RWPE1 (cell line): Measurements from ENCODE around the gene PHC2.

Experiments used
- CTCF ChIA-PET: fragments of 350-600 bp; sonication (Branson Sonifier 250); formaldehyde crosslinking; extraction: SDS; loops from one replicate; lab custom pipeline; 2021; lab: Yijun Ruan, JAX
- POLR2A ChIA-PET: fragments of 400-600 bp; formaldehyde crosslinking; extraction: SDS; loops from one replicate; lab custom pipeline; 2020; ENCODE audit warnings: antibody characterized with exemption; ENCODE audit not compliant: low non-redundant PET; lab: Yijun Ruan, JAX
- DNase-seq: peaks from one replicate; pipeline ENCODE4 v3.0.0; 2012; ENCODE audit warnings: low spot score
- H3K27ac ChIP-seq: fragments of 450-650 bp; 2 replicates; pipeline ENCODE4 v1.5.1; 2017
- CTCF ChIP-seq: fragments of 450-650 bp; conservative IDR thresholded peaks from 2 replicates; pipeline ENCODE4 v1.5.1; 2017; ENCODE audit warnings: low read depth, mild to moderate bottlenecking

The PHC2 gene

GRCh38 chr1:33470495-33471012 lies 39.7 kb upstream of the PHC2 start:
- ChIA-PET CTCF (interaction anchor here (0.6 to 3.5 kb wide), 15 partner anchors 9 to 1079 kb away, joined by 3 to 15 read pairs (median 3); no protein-coding TSS in a partner anchor), POLR2A (interaction anchor here (0.6 kb wide), 2 partner anchors 119 to 1070 kb away, joined by 3 to 4 read pairs; no protein-coding TSS in a partner anchor)
- H3K27ac ChIP-seq: peak overlapping the region; percentile 64
- DNase-seq: peak; percentile 89
- peak; percentile 84 for TF ChIP-seq CTCF

DNA sequence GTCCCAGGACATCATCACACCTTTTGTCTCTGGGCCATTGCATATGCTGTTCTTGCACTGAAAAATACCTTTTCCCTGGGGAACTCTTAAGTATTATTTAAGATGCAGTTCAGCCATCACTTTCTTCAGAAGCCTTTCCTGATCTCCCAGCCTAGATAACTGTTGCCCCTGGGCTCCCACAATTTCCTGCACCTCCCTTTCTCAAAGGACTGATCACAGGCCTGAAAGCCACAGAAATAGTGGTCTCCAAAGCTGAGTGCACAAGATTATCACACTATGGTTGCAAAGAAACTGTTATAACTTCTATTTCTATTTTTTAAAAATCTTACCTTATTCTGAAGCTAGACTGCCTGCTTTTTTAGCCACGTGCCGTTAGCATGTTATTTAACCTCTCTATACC lies 38.8 kb upstream of the PHC2 start:
- DNase-seq: no peak
- no peak for TF ChIP-seq CTCF
- ChIA-PET POLR2A (no interaction called here), CTCF (interaction anchor here (0.6 to 3.5 kb wide), 4 partner anchors 109 to 383 kb away, joined by 3 to 15 read pairs (median 4); no protein-coding TSS in a partner anchor)
- H3K27ac ChIP-seq: no peak overlapping the region

GRCh38 chr1:33468967-33469366 lies 38.1 kb upstream of the PHC2 start:
- no peak for TF ChIP-seq CTCF
- no peak overlapping the region for H3K27ac ChIP-seq
- ChIA-PET CTCF (interaction anchor here (0.6 to 0.9 kb wide), 2 partner anchors 174 to 382 kb away, joined by 3 to 4 read pairs; no protein-coding TSS in a partner anchor), POLR2A (no interaction called here)
- DNase-seq: no peak

DNA sequence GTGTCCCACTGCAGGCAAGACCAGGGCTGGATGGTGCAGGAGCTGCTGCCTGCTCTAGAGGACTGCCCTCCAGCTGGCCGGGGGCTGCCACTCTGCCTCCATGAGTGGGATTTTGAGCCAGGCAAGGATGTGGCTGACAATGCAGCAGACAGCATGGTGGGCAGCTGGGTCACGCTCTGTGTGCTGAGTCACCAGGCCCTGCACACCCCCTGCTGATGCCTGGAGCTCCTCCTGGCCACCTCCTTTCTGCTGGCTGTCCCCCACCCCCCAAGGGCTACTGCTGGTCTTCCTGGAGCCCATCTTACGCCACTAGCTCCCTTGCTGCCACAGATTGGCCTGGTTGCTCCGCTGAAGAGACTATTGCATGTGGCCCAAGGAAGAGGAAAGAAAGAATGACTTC lies 37.6 kb upstream of the PHC2 start:
- no peak for TF ChIP-seq CTCF
- ChIA-PET CTCF (interaction anchor here (0.6 to 1.0 kb wide), 3 partner anchors 10 to 553 kb away, joined by 3 to 4 read pairs (median 3); no protein-coding TSS in a partner anchor), POLR2A (no interaction called here)
- no peak overlapping the region for H3K27ac ChIP-seq
- DNase-seq: no peak

DNA sequence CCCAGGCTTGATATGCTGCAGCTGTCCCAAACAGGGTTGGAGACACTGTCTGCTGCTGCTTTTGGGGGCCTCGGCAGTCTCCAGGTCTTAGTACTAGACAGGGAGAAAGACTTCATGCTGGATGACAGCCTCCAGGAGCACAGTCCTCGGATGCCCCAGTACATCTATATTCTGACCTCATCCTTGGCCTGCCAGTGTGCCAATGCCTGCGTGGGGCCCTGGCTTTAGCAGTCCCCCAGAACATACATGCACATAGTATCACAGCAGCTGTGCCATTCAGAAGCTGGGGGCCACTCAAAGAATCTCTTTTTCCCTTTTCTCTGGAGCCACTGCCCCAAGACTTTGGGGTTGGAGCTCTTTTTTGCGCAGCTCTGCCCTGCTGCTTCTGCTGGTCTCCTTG lies 37.1 kb upstream of the PHC2 start:
- DNase-seq: no peak
- no peak overlapping the region for H3K27ac ChIP-seq
- CTCF ChIA-PET: interaction anchor here (0.6 to 1.0 kb wide), 2 partner anchors 10 to 552 kb away, joined by 3 read pairs; no protein-coding TSS in a partner anchor
- TF ChIP-seq CTCF: no peak
- POLR2A ChIA-PET: no interaction called here

GRCh38 chr1:33466159-33466558 lies 35.3 kb upstream of the PHC2 start:
- no peak for DNase-seq
- TF ChIP-seq CTCF: no peak
- POLR2A ChIA-PET: no interaction called here
- no peak overlapping the region for H3K27ac ChIP-seq
- CTCF ChIA-PET: no interaction called here
